Measurements from ENCODE around the gene NT5M. TPM values are rescaled to one million over a fixed set of nuclear protein-coding genes. Genes with fewer than 3 reads are reported as not detected.

NT5M gene
- total RNA-seq, 1 experiment from 2014 or later, result 14.5 TPM

GRCh38 chr17:17320188-17320910 lies 17.2 kb downstream of the NT5M start:
- DNase-seq, result peak; percentile 20
- no peaks in the 10 kb centered on the region for H3K27me3 ChIP-seq (ENCODE audit: control insufficient read depth, insufficient read depth, low read length)
- no peak overlapping the region for H3K4me3 ChIP-seq (ENCODE audit: insufficient read depth, low read depth, low read length)
- no peaks in the 10 kb centered on the region; the same call in none of the 2 replicates for H3K36me3 ChIP-seq (replicated peaks; ENCODE audit: control insufficient read depth, insufficient read depth, low read length)

DNA sequence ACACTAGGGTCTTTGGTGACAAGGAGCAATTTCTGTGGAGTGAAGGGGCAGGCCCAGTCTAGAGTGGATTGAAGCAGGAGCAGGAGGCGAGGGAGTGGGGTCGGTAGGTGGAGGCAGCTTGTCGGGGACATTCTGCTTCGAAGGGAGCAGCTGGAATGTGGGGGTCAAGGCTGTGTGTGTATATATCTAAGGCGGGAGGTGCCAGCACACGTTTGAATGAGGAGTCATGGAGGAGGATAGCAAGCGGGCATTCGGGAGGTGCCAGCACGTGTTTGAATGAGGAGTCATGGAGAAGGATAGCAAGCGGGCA lies 17.7 kb downstream of the NT5M start:
- peaks cover 1% of the 10 kb centered on the region for H3K36me3 ChIP-seq (replicated peaks; ENCODE audit: control insufficient read depth, insufficient read depth, low read length)
- H3K4me3 ChIP-seq (ENCODE audit: insufficient read depth, low read depth, low read length), result no peak overlapping the region
- no peaks in the 10 kb centered on the region for H3K27me3 ChIP-seq (ENCODE audit: control insufficient read depth, insufficient read depth, low read length)
- no peak for DNase-seq

GRCh38 chr17:17321356-17322025 lies 18.3 kb downstream of the NT5M start:
- Histone ChIP-seq H3K4me3 (ENCODE audit: insufficient read depth, low read depth, low read length) (no peak overlapping the region), H3K36me3 (replicated peaks; ENCODE audit: control insufficient read depth, insufficient read depth, low read length) (peaks cover 1% of the 10 kb centered on the region), H3K27me3 (ENCODE audit: control insufficient read depth, insufficient read depth, low read length) (no peaks in the 10 kb centered on the region)
- DNase-seq, result peak; percentile 16

DNA sequence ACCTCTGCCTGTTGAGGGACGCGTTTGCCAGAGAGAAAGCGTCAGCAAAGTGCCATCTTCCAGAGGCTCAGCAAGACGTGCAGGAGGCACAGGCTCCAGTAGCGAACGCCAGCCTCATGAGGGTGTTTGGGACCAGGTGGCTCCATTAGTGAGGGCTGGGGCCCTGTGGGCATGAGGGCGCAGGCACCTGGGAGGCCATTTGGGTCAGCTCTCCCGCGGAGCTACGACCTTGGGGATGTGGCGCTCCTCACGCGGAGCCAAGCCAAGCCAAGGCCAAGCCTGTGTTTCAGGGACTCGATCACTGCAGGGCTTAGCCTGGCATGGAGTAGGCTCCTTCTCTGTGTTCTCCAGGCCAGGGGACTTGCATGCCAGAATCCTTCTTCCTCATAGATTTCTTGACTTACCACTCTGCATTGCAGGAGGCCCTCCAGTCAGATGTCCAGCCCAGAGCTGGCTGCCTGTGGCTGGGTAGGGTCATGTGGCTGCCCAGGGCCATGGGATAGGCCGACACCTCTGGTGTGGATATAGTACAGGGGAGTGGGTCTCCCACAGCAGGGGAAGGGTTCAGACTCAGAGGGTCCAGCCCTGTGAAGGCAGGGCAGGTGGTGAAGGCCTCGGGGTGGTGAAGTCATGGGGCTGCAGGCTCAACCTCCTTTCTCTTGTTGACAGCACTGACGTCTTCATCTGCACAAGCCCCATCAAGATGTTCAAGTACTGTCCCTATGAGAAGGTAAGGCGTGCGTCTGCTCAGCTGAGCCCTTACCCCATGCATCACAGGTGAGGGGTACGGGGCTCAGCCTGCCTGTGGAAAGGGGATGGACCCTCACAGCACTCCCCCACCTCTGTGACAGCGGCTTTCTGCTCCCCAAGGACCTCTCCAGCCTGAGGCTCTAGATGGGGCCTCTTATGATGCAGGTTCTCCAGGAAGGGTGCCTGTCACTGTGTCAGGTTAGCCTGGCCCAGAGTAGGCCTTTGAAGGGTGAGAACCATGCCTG lies 19.6 kb downstream of the NT5M start:
- no peaks in the 10 kb centered on the region for H3K27me3 ChIP-seq (ENCODE audit: control insufficient read depth, insufficient read depth, low read length)
- peak; percentile 32 for DNase-seq
- no peak overlapping the region for H3K4me3 ChIP-seq (ENCODE audit: insufficient read depth, low read depth, low read length)
- H3K36me3 ChIP-seq (replicated peaks; ENCODE audit: control insufficient read depth, insufficient read depth, low read length), result peaks cover 1% of the 10 kb centered on the region

GRCh38 chr17:17324616-17325015 lies 21.4 kb downstream of the NT5M start:
- H3K36me3 ChIP-seq (replicated peaks; ENCODE audit: control insufficient read depth, insufficient read depth, low read length), result peaks cover 1% of the 10 kb centered on the region
- H3K27me3 ChIP-seq (ENCODE audit: control insufficient read depth, insufficient read depth, low read length), result no peaks in the 10 kb centered on the region
- DNase-seq, result no peak
- no peak overlapping the region for H3K4me3 ChIP-seq (ENCODE audit: insufficient read depth, low read depth, low read length)

DNA sequence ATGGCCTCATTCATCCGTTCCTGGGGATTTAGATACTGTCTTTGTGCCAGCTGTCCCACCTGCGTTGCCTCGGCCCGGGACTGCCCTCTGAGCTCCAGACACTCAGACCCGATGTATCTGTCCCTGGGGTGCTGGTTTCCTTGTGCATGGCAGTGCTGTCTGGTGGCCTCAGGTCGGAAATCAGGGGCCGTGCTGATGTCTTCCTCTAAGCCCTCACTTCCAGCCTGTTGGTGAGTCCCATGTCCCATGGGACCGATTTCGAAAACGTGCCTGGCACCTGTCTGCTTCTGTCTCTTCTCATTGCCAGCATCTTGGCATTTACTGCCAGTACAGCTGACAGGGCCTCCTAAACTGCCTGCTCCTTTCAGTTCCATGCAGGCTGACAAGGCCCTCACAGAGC lies 22.1 kb downstream of the NT5M start:
- Histone ChIP-seq H3K27me3 (ENCODE audit: control insufficient read depth, insufficient read depth, low read length) (no peaks in the 10 kb centered on the region), H3K36me3 (replicated peaks; ENCODE audit: control insufficient read depth, insufficient read depth, low read length) (peaks cover 1% of the 10 kb centered on the region), H3K4me3 (ENCODE audit: insufficient read depth, low read depth, low read length) (no peak overlapping the region)
- DNase-seq, result no peak

- Histone ChIP-seq H3K36me3 (replicated peaks; ENCODE audit: control insufficient read depth, insufficient read depth, low read length) (peaks cover 1% of the 10 kb centered on the region), H3K4me3 (ENCODE audit: insufficient read depth, low read depth, low read length) (no peak overlapping the region), H3K27me3 (ENCODE audit: control insufficient read depth, insufficient read depth, low read length) (no peaks in the 10 kb centered on the region)
- no peak for DNase-seq
Measured at GRCh38 chr17:17325816-17326215, 22.6 kb downstream of the NT5M start.

DNA sequence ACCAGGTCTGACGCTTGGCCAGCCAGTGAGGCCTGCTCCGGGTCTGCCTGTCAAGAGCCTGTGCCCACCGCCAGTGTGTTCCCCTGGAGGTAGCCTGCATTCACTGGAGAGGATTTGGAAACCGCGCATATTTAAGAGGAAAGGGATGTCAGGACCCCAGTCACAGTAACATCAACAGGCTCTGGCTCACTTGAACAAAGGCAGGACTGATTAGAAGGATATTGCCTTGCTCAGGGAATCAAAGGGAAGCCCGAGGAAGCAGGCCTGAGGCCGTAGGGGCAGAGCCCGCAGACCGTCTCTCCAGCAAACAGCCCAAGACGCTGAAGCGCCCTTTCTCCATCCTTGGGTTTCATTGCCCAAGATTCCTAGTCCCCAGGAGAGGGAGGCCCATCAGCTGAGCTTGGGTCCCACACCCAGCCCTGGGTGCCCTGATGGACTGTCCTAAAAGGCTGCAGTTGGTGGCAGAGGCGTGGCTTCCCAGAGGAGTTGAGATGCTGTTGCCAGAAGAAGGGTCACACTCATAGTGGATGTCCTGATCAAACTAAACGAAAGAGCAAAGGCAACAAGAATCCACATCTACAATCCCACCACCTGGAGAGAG lies 23.2 kb downstream of the NT5M start:
- DNase-seq, result peak; percentile 19
- Histone ChIP-seq H3K4me3 (ENCODE audit: insufficient read depth, low read depth, low read length) (no peak overlapping the region), H3K36me3 (replicated peaks; ENCODE audit: control insufficient read depth, insufficient read depth, low read length) (peaks cover 1% of the 10 kb centered on the region), H3K27me3 (ENCODE audit: control insufficient read depth, insufficient read depth, low read length) (no peaks in the 10 kb centered on the region)

GRCh38 chr17:17328251-17328650 lies 25.1 kb downstream of the NT5M start:
- H3K27me3 ChIP-seq (ENCODE audit: control insufficient read depth, insufficient read depth, low read length), result no peaks in the 10 kb centered on the region
- H3K4me3 ChIP-seq (ENCODE audit: insufficient read depth, low read depth, low read length), result no peak overlapping the region
- no peak for DNase-seq
- peaks cover 1% of the 10 kb centered on the region for H3K36me3 ChIP-seq (replicated peaks; ENCODE audit: control insufficient read depth, insufficient read depth, low read length)

GRCh38 chr17:17341452-17341851 lies 38.3 kb downstream of the NT5M start:
- peak; percentile 12 for DNase-seq
- Histone ChIP-seq H3K4me3 (ENCODE audit: insufficient read depth, low read depth, low read length) (no peak overlapping the region), H3K27me3 (ENCODE audit: control insufficient read depth, insufficient read depth, low read length) (no peaks in the 10 kb centered on the region), H3K36me3 (replicated peaks; ENCODE audit: control insufficient read depth, insufficient read depth, low read length) (no peaks in the 10 kb centered on the region; the same call in 1 of the 2 replicates)

DNA sequence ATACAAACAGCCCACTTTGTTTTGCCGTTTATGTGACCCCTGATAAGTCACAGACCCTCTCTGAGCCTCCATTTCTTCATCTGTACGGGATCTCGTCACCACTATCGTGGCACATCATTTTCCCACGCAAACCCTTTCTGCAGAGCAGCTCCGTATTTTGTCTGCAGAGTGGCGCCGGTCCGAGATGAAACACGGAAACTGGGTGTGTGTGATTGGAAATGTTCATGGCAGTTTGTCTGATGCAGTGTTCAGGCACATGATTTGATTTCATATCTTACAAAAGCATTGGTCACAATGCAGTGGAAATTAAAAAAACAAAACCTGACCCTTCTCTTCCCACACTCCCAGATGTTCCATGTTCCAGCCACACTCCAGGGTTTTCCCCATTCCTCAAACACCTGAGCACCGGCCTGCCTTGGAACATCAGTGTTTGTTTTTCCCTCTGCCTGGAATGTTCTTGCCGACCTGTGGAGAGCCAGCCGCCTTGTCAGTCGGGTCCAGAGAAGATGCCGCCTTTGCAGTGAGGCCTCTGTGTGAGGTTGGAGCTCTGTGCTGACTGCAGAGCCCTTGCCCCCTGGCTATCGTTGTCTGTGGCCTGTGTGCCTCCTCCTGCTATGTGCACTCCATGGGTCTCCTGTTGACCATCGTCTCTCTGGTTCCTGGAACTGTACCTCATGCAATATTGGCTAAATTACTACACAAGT lies 39.2 kb downstream of the NT5M start:
- H3K4me3 ChIP-seq (ENCODE audit: insufficient read depth, low read depth, low read length), result no peak overlapping the region
- H3K27me3 ChIP-seq (ENCODE audit: control insufficient read depth, insufficient read depth, low read length), result no peaks in the 10 kb centered on the region
- peak; percentile 17 for DNase-seq
- H3K36me3 ChIP-seq (replicated peaks; ENCODE audit: control insufficient read depth, insufficient read depth, low read length), result no peaks in the 10 kb centered on the region; the same call in 1 of the 2 replicates

GRCh38 chr17:17343160-17343735 lies 40.1 kb downstream of the NT5M start:
- H3K36me3 ChIP-seq (replicated peaks; ENCODE audit: control insufficient read depth, insufficient read depth, low read length), result no peaks in the 10 kb centered on the region; the same call in 1 of the 2 replicates

GRCh38 chr17:17343896-17344506 lies 40.8 kb downstream of the NT5M start:
- no peak overlapping the region for H3K4me3 ChIP-seq (ENCODE audit: insufficient read depth, low read depth, low read length)
- H3K36me3 ChIP-seq (replicated peaks; ENCODE audit: control insufficient read depth, insufficient read depth, low read length), result no peaks in the 10 kb centered on the region; the same call in 1 of the 2 replicates
- no peaks in the 10 kb centered on the region for H3K27me3 ChIP-seq (ENCODE audit: control insufficient read depth, insufficient read depth, low read length)
- DNase-seq, result no peak

More at GRCh38 chr17:17343160-17343735, 40.1 kb downstream of the NT5M start:
- no peak for DNase-seq
- Histone ChIP-seq H3K27me3 (ENCODE audit: control insufficient read depth, insufficient read depth, low read length) (no peaks in the 10 kb centered on the region), H3K4me3 (ENCODE audit: insufficient read depth, low read depth, low read length) (no peak overlapping the region)

All from H7 (cell line).